ENCODE measurements around the gene OR5K1.

OR5K1 gene

DNA sequence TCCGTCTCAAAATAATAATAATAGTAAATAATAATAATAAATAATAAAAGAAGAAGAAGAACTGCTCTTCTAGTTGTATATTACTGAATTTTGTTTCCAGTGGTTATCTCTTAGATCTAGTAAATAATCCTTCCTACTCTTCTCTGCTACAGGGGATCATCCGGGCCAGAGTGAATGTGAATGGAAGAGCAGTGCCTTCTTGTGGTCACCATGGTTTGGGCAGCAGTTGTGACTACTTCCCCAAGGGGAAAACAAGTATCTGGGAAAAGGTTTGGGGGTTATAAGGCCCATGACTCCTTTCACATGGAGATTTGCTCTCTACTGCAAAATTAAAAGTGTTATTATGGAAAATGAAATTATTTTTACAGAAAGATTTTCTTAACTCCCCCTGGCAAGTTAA is 5.5 kb upstream of the OR5K1 start:
- DNase-seq (ENCODE audit: insufficient read length, low spot score) (no peak), FAIRE-seq (no peak)
- TF ChIP-seq POLR2AphosphoS5 (IDR thresholded peaks at IDR 0.05; ENCODE audit: low read depth, low read length), result no peak
- TF ChIP-seq SPI1 (IDR thresholded peaks at IDR 0.05; ENCODE audit: low read depth, low read length), result no peak
- no peak for TF ChIP-seq POU2F2 (IDR thresholded peaks at IDR 0.05; ENCODE audit: low read depth, low read length)
- TF ChIP-seq TAF1 (IDR thresholded peaks at IDR 0.05; ENCODE audit: low read depth, low read length), result no peak
- TF ChIP-seq POLR2A (IDR thresholded peaks at IDR 0.05; ENCODE audit: low read depth, low read length), result no peak
- no peak for TF ChIP-seq PAX5 (IDR thresholded peaks at IDR 0.05; ENCODE audit: insufficient read depth, low read length, severe bottlenecking)

DNA sequence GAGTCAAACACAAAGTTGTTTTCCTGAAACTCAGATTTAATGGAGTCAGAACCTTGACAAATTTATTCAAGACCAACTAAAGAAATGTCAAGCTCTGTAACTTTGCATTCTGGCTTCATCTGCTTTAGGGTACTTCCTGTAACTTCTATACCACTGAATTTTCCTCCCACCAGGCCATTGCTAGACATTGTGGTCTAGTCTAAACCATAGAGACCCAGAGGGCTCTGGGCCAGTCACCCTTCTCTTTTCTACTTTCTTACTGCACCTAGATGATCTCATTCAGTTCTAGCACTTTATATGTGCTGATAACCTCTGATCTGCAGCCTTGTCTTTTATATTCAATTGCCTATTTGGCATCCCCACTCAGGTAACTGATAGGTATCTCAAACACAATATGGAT is 2.8 kb upstream of the OR5K1 start:
- DNase-seq (ENCODE audit: insufficient read length, low spot score) (no peak), FAIRE-seq (peak; percentile 13)
- TF ChIP-seq TAF1 (IDR thresholded peaks at IDR 0.05; ENCODE audit: low read depth, low read length), result no peak
- no peak for TF ChIP-seq POLR2AphosphoS5 (IDR thresholded peaks at IDR 0.05; ENCODE audit: low read depth, low read length)
- no peak for TF ChIP-seq POLR2A (IDR thresholded peaks at IDR 0.05; ENCODE audit: low read depth, low read length)
- TF ChIP-seq PAX5 (IDR thresholded peaks at IDR 0.05; ENCODE audit: insufficient read depth, low read length, severe bottlenecking), result no peak
- TF ChIP-seq POU2F2 (IDR thresholded peaks at IDR 0.05; ENCODE audit: low read depth, low read length), result no peak
- TF ChIP-seq SPI1 (IDR thresholded peaks at IDR 0.05; ENCODE audit: low read depth, low read length), result no peak

DNA sequence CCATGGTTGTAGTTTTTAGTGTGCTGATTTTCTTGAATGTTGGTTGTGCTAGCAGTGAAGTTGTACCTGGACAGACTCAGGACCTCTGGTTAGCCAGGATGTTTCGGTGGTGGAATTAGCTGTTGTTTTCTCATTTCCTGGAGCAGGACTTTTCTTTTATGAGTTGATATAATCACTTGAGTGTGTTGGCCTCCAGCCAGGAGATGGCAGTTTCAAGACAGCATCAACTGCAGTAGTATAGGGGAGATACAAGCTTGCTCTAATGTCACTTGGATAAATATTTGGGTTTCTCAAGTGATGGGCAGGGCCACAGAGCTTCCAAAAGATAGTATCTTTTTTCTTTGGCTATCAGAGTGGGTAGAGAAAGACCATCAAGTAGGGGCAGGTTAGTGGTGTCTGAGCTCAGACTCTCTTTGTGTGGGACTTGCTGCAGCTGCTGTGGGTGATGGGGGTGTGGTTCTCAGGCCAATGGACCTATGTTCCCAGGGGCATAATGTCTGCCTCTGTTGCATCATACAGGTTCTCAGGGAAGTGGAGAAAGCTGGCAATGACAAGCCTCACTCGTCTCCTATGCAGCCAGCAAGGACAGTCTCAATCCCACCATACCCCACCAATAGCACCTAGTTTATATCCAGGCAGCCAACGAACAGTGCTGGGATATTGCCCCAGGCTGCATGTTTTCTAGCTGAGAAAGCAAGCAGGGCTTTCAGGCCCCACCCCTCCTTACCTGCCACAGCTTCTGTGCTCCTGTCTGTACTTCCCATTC is 19.9 kb downstream of the OR5K1 start:
- TF ChIP-seq TAF1 (IDR thresholded peaks at IDR 0.05; ENCODE audit: low read depth, low read length) (no peak), SPI1 (IDR thresholded peaks at IDR 0.05; ENCODE audit: low read depth, low read length) (no peak), POLR2AphosphoS5 (IDR thresholded peaks at IDR 0.05; ENCODE audit: low read depth, low read length) (no peak), POU2F2 (IDR thresholded peaks at IDR 0.05; ENCODE audit: low read depth, low read length) (no peak), POLR2A (IDR thresholded peaks at IDR 0.05; ENCODE audit: low read depth, low read length) (no peak)
- FAIRE-seq, result no peak
- no peak for DNase-seq (ENCODE audit: insufficient read length, low spot score)

DNA sequence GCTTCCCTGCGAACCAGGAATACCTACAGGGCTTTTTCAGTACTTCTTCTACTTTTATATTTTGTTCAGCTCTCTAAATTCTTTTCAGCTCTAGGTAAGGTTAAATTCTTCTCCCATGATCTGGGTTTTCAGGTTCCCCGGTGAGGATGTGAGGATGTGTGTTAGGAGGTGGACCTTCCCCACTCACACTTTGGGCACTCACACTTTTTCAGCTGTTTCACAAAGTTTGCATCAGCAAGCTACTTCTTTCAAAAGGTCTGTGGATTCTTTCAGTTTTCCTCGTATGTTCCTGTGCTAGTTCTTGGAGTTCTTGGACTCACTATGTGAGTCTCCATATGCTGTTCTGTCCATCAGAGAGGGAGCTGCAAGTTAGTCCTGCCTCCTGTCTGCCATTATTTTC is 20.6 kb downstream of the OR5K1 start:
- DNase-seq (ENCODE audit: insufficient read length, low spot score) (no peak), FAIRE-seq (no peak)
- TF ChIP-seq TAF1 (IDR thresholded peaks at IDR 0.05; ENCODE audit: low read depth, low read length), result no peak
- no peak for TF ChIP-seq POLR2A (IDR thresholded peaks at IDR 0.05; ENCODE audit: low read depth, low read length)

DNA sequence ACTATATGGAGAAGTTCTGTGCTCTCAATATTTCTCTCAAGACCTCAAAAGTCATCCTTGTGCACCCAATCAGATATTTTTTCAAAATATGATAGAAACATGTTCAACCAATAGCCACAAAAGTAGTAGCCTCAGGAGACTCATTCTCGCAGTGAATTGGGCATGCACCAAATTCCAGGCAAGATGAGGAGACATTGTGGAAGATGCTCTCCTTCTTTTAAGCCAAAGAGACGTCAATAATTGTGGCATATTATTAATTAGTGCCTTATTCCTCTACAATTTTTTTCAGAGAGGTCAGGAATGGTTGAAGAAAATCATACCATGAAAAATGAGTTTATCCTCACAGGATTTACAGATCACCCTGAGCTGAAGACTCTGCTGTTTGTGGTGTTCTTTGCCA is 34.4 kb downstream of the OR5K1 start, which contains the start of gene OR5K2:
OR5K2 (plus strand) TSS at position 301 of the 400 bp plus-strand sequence; CDS start at position 301, 0 bp downstream.
- TF ChIP-seq POLR2AphosphoS5 (IDR thresholded peaks at IDR 0.05; ENCODE audit: low read depth, low read length) (no peak), PAX5 (IDR thresholded peaks at IDR 0.05; ENCODE audit: insufficient read depth, low read length, severe bottlenecking) (no peak), POLR2A (IDR thresholded peaks at IDR 0.05; ENCODE audit: low read depth, low read length) (no peak), POU2F2 (IDR thresholded peaks at IDR 0.05; ENCODE audit: low read depth, low read length) (no peak), TAF1 (IDR thresholded peaks at IDR 0.05; ENCODE audit: low read depth, low read length) (no peak), SPI1 (IDR thresholded peaks at IDR 0.05; ENCODE audit: low read depth, low read length) (no peak)
- peak; percentile 68 for FAIRE-seq
- DNase-seq (ENCODE audit: insufficient read length, low spot score), result no peak

DNA sequence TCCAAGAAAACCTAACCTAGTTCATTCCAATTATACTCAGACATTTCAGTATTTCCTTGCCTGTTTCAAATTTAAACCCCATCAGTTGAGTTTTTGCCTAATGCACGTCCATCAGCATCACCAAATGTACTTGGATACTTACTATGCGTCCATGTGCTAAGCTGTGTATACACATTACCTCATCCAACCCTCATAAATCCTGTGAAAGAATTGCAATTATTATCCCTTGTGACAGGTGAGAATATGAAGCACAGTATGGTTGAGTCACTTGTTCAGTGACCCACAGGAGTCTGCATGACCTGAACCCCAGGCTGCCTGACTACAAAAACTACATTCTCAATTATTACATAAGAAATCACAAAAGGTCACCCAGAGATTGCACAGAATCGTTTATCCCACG is 37.0 kb downstream of the OR5K1 start:
- TF ChIP-seq PAX5 (IDR thresholded peaks at IDR 0.05; ENCODE audit: insufficient read depth, low read length, severe bottlenecking) (no peak), SPI1 (IDR thresholded peaks at IDR 0.05; ENCODE audit: low read depth, low read length) (no peak), POLR2AphosphoS5 (IDR thresholded peaks at IDR 0.05; ENCODE audit: low read depth, low read length) (no peak), TAF1 (IDR thresholded peaks at IDR 0.05; ENCODE audit: low read depth, low read length) (no peak), POLR2A (IDR thresholded peaks at IDR 0.05; ENCODE audit: low read depth, low read length) (no peak), POU2F2 (IDR thresholded peaks at IDR 0.05; ENCODE audit: low read depth, low read length) (no peak)
- FAIRE-seq, result peak; percentile 76
- no peak for DNase-seq (ENCODE audit: insufficient read length, low spot score)

DNA sequence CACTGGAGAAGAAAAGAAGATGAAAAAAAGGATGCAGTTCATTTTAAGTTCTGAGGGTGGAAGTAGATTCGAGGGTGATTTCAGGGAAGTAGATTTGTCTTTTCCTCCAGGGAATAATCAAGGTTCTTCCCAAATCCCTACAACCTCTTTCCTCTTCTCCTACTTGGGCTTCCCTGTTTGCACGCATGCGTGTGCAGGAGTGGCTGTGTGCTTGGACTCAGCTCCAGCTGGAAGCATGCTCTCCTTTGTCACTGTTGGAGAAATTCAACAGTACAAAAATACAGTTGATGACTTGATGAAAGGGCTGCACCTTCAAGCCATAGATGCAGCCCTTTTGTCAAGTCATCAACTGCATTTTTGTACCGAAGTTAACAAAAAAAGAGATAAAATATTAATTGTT is 38.3 kb downstream of the OR5K1 start:
- FAIRE-seq, result no peak
- TF ChIP-seq TAF1 (IDR thresholded peaks at IDR 0.05; ENCODE audit: low read depth, low read length) (no peak), POU2F2 (IDR thresholded peaks at IDR 0.05; ENCODE audit: low read depth, low read length) (no peak), POLR2A (IDR thresholded peaks at IDR 0.05; ENCODE audit: low read depth, low read length) (no peak), SPI1 (IDR thresholded peaks at IDR 0.05; ENCODE audit: low read depth, low read length) (no peak), PAX5 (IDR thresholded peaks at IDR 0.05; ENCODE audit: insufficient read depth, low read length, severe bottlenecking) (no peak), POLR2AphosphoS5 (IDR thresholded peaks at IDR 0.05; ENCODE audit: low read depth, low read length) (no peak)
- no peak for DNase-seq (ENCODE audit: insufficient read length, low spot score)

DNA sequence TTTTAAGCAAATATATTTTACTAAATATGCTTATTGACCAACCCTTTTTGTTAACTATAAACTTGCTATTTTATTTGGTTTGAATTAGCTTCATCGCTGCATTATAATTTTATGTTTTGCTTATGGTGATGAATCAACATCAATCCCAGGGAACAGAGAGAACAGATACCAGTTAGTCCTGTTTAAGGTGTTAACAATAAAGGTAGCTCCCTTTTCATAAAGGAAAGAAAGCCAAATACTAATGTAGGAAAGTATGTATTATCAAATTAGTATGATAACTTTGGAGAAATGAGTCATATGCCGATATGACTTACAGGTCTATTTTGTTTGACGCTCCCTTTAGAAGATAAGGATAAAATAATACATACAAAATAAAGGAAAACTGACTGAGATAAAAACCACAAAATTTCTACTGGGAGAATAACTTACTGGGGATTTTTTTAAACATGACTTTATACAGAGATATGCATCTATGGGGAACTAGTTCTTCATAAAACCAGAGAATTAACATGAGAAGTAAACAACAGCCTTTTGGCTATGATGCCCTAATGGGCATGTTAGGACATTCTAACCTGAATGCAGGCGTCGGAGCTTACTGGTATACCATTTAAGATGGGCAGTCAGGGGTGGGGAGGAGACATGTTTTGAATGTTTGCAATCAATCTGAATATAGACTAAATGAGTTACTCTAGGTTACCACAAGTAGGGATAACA is 39.0 kb downstream of the OR5K1 start:
- no peak for TF ChIP-seq POLR2AphosphoS5 (IDR thresholded peaks at IDR 0.05; ENCODE audit: low read depth, low read length)
- no peak for TF ChIP-seq POLR2A (IDR thresholded peaks at IDR 0.05; ENCODE audit: low read depth, low read length)
- no peak for TF ChIP-seq PAX5 (IDR thresholded peaks at IDR 0.05; ENCODE audit: insufficient read depth, low read length, severe bottlenecking)
- TF ChIP-seq POU2F2 (IDR thresholded peaks at IDR 0.05; ENCODE audit: low read depth, low read length), result no peak
- no peak for TF ChIP-seq SPI1 (IDR thresholded peaks at IDR 0.05; ENCODE audit: low read depth, low read length)
- TF ChIP-seq TAF1 (IDR thresholded peaks at IDR 0.05; ENCODE audit: low read depth, low read length), result no peak
- FAIRE-seq (no peak), DNase-seq (ENCODE audit: insufficient read length, low spot score) (no peak)

DNA sequence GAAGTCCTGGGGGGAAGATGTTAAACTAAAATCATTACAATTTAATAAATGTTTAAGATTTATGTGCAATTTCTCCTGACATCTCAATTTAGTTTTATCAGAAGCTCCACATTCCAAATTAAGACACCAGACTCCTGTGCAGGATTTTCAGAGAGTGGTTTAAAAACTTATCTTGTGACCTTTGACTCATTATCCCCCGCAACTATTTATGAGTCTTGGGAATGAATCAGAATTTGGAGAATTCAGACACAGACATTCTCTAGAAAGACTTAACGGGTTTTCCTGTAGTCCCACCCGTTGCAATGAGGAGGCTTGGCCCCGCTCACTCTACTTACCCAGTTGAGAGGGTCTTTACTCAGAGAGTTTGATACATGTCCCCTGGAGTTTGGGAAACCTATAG is 41.5 kb downstream of the OR5K1 start:
- DNase-seq (ENCODE audit: insufficient read length, low spot score), result no peak
- no peak for FAIRE-seq

More for the DNA sequence above, 41.5 kb downstream of the OR5K1 start:
- TF ChIP-seq POU2F2 (IDR thresholded peaks at IDR 0.05; ENCODE audit: low read depth, low read length) (no peak), POLR2A (IDR thresholded peaks at IDR 0.05; ENCODE audit: low read depth, low read length) (no peak), PAX5 (IDR thresholded peaks at IDR 0.05; ENCODE audit: insufficient read depth, low read length, severe bottlenecking) (no peak), SPI1 (IDR thresholded peaks at IDR 0.05; ENCODE audit: low read depth, low read length) (no peak), TAF1 (IDR thresholded peaks at IDR 0.05; ENCODE audit: low read depth, low read length) (no peak), POLR2AphosphoS5 (IDR thresholded peaks at IDR 0.05; ENCODE audit: low read depth, low read length) (no peak)

Measured in GM12891 (cell line).